HG03196 (cell line): ENCODE results near the gene KATNB1.
"Not testable (repeated sequence)": the region's sequence is repeated elsewhere in the genome, so short reads cannot be mapped to it uniquely, and the experiment has no call there.

Experiments used
- ATAC-seq: cut with Tn5 transposase; IDR thresholded peaks from one replicate; pipeline ENCODE4 v1.9.1; 2021; ENCODE audit not compliant: unreplicated experiment

KATNB1 gene

DNA sequence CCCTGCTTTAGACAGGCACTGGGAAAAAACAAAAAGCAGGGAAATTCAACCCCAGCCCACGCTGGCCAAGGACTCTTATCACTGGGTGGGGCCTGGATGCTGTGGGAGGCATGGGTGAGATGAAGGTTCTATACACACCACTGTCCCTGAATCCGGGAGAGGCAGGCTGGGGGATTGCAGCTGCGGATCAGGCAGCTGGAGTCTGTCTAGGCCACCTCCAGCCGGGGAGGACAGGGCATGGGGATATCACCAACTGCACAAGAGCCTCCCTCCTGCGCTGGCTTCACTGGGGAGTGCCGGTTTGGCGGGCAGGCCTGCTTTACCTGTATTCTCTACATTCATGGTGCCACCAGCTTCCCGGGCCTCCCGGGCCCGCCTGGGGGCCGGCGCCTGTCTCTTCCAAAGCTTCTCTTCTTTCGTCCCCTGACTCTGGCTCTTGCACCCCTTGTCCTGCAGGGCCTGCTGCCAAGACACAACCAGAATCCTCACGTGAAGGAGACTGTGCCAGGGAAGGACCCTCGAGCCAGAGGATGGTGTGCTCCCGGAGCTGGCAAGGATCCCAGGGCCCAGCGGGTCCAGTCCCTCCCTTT, 52.8 kb downstream of the KATNB1 start:
- ATAC-seq: no peak

DNA sequence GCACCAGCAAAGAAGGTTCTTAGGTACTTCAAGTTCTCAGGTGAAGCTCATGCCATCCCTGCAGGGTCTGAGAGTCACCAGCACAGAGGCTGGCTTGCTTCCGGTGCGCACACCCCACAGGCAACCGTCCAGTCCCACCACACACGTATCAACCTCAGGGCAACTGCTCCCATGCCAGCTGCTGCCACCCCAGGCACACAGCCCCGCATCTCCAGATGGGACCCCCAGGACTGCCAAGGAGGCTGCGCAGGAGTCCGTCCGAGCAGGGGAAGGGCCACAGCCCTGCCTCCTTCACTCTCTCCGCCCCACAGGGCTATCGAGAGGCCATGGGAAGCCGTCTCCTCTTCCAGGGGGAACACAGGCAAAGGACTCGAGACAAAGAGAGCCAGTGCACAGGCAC, 53.4 kb downstream of the KATNB1 start:
- no peak for ATAC-seq

DNA sequence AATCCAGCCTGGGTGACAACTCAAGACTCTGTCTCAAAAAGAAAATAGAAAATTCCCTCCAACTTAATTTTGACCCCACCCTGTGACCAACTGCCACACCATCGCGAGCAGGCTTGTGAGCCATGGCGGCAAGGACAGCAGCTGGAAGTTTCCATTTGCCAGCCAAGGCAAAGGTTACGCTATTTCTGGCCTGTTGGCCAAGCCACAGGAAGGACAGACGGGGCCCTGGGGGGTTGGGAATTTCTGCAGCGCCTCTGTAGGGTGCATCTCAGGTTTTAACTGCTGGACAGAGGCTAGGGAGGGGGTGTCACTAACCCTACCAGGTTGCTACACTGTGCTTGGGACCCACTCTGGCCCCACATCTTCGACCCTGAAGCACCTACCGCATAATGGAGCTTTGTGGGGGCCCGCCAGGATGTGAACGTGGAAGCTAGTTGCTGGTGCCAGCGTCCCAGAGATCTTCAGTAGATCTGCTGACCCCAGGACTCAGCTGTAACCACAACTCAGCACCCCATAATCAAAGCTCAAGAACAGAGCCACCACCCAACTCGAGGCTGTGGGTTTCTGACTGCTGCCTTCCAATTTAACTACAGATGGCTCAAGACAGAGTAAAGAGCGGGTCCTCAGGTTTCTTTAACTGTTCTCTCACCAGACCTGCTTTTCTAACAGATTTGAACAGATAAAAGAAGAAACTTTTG, 55.8 kb downstream of the KATNB1 start:
- ATAC-seq: no peak

DNA sequence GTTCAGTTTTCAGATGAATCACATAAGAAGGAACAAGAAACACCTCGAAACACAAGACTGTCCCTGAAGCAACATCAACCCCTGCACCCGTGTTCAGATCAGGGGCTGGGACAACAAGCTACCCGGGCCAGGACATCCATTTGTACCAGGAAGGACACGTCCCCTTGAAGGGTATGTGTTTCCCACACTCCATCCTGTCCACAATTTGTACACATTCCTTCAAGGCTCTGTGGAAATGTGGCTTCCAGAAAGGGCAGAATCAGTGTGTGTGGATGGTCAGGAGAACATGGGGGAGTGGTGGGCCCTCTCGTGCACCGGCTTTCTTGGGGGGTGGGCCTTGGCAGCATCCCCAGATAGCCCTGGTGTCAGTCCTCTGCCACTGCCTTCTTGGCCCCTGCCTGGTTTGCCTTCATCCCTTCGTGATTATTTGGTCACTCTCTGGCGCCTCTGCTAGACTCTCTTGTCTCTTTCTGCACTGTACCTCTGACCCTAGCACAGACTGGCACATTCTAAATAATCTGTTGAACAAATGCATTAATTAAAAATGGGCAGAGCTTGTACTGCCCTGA, 56.4 kb downstream of the KATNB1 start:
- no peak for ATAC-seq

DNA sequence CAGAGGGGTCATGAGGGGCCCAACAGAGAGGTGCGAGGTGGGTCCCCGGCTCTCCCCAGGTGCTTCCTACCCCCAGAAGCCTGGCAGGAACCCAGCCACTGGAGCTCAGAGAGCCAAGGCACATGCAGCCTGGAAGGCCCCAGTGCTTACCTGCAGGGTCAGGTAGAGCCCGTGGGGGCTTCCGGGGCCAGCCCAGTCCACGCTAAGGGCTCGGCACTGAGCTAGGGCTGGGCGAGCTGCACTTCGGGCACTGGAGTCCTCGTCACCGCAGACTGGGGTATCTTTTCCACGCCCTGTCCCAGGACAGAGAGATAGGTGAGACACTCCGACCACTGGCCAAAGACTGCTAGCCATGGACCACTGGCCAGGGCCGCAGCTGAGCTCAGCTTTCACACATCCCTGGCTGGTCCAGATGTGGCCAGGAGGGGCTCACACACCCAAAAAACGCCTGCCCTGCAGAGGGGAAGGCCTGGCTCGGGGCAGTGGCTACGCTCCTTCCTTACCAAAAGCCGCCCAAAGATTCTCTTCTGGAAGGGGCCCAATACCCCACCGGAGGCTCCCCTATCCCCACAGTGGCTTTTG, 59.4 kb downstream of the KATNB1 start:
- ATAC-seq: no peak

DNA sequence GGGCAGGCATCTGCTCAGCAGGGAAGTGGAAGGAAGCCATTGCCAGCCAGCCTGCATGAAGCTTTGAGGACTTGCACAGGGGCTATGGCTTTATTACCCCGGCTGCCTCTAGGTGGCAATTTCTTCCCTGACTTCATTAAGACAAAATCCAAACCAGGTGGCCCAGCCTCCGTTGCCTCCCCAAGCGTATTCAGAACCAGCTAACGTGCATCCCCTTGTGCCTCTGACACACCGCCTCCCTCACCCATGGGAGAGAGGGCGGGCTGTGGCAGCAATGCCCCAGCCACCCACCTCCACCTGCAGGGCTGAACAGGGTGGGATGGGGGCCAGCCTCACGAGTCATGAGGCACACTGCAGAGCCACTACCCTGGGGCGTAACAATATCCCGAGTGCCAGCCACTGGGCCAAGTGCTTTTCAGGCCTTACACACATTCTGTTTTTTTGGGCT, 59.9 kb downstream of the KATNB1 start:
- ATAC-seq: no peak

DNA sequence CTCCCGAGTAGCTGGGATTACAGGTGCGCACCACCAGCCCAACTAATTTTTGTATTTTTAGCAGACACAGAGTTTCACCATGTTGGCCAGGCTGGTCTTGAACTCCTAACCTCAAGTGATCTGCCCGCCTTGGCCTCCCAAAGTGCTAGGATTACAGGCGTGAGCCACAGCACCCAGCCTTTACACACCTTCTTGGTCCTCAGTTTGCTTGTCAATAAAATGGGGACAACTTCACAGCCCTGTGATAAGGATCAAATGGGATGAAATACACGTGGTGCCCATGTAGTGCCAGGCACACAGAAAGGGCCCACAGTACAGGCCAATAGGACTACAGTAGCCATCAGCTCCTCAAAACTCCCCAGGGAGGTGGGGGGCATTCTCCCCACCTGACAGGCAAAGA, 60.4 kb downstream of the KATNB1 start:
- ATAC-seq: not testable (repeated sequence)

DNA sequence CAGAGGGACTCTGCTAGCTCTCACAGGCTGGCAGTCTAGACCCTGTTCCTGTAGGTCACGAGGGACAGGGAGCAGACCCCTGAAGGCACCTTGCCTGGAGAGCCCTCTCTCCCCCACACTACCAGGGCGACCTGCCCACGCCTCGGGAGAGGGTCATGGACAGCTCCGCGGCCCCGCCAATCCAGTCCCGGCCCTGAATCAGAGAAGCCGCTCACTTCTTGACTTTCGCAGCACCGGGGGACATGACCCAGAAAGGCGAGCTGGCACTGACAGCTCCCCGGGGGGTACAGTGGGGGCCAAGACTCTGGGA, 61.6 kb downstream of the KATNB1 start:
- ATAC-seq: no peak

DNA sequence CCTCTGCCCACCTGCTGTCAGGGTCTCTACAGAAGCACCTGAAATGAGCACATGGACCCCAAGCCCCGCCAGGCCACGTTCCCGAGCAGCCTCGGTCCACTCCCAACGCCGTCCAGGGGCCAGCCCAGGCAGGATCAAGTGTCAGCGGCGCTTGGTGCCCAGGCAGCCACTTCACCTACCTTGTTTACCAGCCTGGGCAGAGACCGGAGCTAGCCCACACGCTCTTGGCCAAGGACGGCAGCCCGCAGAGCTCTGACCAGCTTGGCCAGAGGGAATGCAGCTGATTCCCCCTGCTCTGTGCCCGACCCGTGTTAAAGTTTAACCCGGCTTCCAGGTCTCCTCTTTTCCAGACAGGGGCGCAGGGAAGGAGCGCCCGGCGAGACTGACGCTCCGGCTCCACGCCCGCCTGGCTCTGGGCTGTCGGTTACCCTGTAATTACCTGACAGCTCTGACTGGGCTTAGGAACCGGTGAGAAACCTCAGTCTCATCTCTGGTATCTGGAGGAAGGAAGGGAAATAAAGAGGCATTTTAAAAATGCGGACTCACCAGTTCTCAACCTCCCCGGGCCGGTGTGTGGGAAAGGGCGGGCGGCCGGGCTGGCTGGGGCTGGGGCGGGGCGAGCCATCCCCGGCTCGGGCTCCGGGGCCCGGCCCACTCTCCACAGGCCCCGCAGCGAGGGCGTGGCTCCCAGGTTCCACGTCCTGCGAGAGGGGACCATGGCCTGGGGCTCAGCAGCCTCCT, 62.1 kb downstream of the KATNB1 start:
- no peak for ATAC-seq

DNA sequence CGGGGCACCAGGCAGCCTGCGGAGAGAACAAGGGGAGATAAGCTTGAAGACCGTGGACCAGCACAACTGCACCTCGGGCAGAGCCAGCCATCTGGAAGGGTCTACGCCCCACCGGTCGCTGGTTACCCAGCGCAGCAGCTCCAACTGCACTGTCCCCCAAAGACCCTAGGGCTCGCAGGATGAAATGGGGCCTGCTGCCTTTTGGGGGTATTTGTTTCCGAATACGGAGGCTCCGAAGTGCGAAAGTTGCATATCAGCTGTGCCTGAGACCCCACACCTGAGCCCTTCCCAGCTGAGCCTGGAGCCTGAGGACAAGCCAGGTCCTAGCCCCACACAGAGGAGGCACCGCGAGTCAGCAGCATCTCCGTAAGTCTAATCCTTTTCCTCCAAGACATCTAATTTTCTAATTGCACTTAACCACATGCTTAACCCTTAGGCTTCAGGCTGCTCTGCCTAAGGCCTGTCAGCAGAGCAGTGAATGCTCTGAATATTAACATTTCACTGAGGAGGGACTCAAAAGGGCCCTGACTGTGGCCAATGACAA, 62.8 kb downstream of the KATNB1 start:
- ATAC-seq: no peak

DNA sequence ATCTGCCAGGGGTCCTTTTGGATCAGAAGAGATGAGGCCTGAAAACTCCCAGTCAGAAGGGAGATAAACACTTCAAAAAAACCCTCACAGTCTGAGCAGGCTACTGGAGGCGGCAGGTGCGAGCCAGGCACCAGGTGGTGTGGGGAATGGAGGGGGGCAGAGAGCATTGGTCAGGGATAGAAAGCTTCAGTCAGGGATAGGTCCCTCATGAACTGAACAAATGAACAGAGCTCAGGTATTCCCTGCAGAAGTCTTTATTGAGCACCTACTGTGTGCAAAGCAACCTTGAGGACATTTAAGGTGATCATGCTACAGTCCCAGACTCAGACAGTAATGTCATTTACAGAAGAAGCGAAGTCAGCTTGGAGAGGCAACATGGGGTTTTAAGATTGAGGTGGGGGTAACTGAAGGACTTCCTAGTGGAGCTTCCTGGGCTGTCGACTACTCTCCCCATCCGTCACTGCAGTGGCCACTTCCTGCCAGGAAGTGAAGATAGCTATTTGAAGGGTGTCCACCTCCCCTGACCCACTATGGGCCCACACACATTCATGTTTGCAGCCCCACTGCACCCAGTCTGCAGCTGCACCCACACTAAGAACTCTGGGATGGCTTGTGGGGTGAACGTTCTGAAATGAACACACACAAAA, 63.5 kb downstream of the KATNB1 start:
- ATAC-seq: no peak

DNA sequence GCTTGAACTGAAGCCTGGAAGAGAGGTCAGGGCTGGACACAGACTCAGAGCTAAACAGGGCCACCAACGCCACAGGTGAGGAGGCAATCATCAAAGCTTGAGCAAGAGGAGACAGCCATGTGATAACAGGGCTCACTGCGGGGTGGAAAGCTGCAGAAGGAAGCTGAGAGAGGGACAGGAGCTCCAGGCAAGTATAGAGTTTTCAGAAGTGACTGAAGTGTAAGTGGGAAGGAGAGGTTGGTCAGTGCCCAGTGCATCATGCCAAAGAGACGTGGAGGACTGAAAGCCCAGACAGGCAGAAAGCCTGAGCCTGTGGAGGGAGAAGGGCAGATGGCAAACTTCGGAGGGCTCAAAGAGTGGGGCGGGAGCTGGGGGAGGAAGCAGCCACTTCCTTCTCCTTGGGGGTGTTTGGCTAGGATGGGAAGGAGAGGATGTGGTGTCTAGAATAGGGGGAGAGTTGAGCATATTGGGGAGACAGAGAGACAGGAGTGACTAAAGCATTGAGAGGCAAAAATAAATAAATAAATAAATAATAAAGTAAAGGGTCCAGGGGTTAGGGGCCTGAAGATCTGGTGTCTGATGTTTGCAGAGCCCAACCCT, 64.1 kb downstream of the KATNB1 start:
- ATAC-seq: no peak

DNA sequence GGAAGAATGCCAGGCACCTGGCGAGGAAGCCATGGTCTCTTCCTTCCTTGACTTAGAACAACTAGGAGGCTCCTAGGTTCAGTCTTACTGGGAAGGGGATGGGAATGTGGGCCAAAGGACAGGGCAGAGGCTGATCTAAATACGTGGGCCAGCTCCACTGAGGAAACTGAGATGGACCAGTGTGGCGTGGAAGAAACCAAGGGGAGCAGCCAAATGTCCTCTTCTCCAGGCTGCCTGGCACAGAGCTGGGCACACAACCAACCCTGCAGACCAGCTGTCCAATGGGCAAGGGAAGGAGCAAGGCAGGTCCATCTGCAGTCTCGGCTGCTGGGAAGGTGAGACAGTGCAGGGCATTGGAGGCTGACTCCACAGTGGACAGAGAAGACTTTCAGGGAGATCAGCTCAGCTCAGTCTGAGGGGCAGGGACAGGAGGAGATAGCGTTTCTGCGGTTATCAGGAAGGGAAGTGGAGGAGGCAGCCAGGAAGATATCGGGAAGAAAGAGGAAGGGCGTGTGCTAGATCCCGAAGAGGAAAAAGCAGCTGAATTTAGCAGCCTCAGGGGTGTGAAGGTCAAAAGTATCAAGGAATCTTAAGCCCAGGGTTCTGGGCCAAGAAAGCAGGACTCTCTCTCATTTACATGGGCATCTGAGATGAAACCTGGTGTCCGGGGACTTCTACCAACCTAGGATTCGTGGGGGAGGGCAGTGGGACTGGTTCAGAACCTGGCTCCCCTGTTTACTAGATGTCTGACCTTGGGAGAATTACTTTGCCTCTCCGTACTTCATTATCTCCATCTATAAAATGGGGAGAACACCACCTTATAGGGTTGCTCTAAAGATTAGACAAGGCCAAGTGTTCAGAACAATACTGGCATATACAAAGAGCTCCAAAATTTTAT, 64.9 kb downstream of the KATNB1 start:
- ATAC-seq: no peak

DNA sequence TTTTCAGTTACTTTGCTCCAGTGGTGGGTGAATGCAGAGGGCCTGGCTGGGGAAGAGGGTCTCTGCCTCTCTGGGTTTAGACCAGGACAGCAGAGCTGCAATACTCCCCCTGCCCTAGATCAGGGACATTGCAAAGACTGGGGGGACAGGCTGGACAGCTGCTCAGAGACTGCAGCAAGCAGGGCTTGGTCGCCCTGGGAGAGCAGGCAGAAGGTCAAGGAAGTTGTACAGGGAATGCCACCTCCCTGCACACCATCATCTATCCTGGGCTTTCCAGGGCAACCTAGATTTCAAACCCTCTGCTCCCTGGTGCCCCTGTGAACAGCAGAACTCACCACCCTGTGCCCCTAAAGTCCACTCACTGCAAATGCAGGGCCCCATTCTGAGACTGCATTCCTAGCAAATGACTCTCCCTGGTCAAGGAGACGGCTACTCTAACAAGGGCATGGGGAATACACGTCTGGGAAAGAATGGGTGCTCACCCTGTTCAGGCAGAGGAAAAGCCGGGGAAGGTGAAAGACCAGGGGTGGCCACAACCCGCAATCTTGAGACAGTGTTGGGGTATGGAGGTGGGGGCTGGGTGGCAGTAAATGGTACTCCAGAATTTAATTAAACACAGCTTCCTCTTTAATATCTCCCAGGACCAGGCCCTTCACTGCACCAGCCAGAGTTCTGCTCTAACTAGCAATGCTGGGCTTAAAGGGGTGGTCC, 65.7 kb downstream of the KATNB1 start:
- ATAC-seq: no peak

DNA sequence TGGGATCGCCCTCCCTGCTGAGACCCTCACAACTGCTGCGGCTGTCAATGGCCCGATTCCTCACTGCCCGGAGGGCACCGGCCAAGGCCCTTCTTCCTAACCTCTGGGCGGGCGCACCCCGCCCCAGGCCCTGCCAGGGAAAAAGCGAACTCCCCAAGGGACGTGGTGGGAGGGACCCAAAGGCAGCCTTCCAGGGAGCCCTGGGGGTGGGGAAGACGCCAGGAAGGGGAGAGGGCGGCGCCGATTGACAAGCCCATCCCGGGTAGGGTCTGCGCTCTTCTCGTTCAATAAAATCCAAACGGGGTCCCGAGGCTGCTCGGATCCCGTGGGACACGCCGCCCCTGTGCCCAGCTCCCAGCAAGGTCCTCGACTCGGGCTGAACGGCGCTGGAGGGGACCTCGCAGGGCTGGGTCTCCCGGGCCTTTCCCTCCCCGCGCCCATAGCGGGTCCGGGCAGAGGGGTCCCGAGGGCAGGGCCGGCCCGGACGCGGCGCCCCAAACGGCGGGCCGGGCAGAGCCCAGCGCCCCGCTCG, 66.3 kb downstream of the KATNB1 start:
- ATAC-seq: no peak

DNA sequence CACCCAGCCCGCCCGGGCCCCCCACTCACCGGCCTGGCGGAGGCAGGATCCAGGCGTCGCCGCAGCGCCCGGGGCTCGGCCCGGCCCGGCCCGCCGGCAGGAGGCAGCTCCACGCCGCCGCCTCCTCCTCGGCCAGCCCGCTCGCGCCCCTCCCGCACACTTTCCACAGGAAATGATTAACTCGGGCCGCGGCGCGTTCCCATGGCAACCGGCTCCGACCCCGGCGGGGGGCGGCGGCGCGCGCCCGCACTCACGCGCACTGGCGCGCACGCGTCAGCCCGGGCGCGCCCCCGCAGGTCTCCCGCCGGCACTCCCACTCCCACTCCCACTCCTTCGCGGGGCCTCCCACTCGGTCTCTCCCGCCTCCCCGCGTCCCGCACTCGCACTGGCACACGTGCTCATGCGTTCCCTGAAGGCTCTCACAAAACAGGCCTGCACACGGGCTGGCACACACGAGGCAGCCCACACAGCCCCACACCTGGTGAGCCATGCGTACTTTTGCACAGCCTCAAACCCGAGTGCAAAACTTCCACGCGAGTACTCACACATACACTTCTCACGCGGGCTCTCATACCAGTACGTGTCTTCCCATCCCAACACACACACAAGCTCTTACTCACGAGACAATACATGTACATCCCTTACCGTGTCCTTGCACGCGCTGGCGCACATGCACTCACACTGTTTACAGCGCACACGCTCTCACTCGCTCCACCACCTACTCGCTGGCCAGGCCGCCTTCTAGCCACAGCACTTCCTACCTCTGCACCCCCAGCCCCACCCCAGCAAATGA, 67.0 kb downstream of the KATNB1 start, which contains the start of gene KIFC3:
KIFC3 (minus strand) TSS at position 151 of the 793 bp plus-strand sequence. CDS start 4,248 bp downstream, outside the sequence.
- no peak for ATAC-seq

DNA sequence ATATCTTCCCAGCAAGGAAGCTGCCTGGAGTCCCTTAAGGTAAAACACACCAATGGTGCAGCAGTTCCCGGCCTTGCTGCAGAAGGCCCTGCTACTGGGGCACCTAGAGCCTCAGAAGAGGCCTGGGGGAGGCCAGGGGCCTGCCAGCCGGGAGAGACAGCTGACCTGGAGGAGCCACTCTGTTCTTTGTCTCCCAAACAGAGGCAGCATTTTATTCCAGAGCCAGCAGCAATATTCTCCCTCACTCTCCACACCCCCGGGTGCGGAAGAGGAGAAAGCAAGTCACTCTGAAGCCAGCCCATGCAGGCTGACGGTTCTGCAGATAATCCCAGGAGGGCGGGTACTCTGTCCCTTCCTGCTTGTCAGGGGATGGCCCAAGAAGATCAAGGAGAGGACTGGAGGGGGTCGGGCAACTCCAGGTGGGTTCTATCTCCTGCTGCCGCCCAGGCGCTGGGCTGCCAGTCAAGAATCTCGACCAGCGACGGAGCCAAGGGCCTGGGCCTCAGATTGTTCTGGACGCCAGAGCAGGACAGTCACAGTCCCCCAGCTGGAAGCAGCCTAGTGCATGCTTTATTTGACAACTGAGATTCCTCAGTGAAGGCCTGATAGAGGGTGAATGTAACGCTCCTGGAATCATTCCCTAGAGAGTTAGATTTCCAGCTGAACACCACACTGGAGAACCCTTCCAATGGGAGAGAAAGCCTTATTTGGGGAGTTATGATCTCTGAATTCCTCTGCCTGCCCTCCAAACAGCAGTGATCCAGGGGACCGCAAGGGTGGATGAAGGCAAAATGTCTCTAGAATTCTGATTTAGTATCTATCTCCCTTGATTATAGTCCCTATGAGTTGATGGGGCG, 67.8 kb downstream of the KATNB1 start:
- no peak for ATAC-seq
